Fibroblast of lung (primary cell): ENCODE measurements around the gene BTBD9. TPM values are rescaled to one million over a fixed set of nuclear protein-coding genes. Genes with fewer than 3 reads are reported as not detected.
"Not testable (repeated sequence)": the region's sequence is repeated elsewhere in the genome, so short reads cannot be mapped to it uniquely, and the experiment has no call there.

ENCODE experiments used
- DNase-seq, 2 donors: peaks; one replicate each; pipeline versions ENCODE4 v3.0.0 to v3.0.0-alpha.2; 2010; ENCODE audit warnings: low read depth in 2 of 2
- H2AFZ ChIP-seq: 2 replicates; pipeline ENCODE4 v1.5.1; 2012; ENCODE audit warnings: low read length, control low read depth, inconsistent platforms
- H3K27ac ChIP-seq: 2 replicates; pipeline ENCODE4 v1.5.1; 2011; ENCODE audit warnings: low read length, control low read depth; ENCODE audit not compliant: insufficient read depth
- H3K27me3 ChIP-seq: 2 replicates; pipeline ENCODE4 v1.5.1; 2011; ENCODE audit warnings: mild to moderate bottlenecking, low read length; ENCODE audit not compliant: control insufficient read depth, insufficient read depth
- H3K36me3 ChIP-seq: 2 replicates; pipeline ENCODE4 v1.5.1; 2011; ENCODE audit warnings: low read length; ENCODE audit not compliant: control insufficient read depth, insufficient read depth
- H3K4me1 ChIP-seq: 2 replicates; pipeline ENCODE4 v1.5.1; 2011; ENCODE audit warnings: low read length; ENCODE audit not compliant: control insufficient read depth, insufficient read depth; ENCODE audit errors: extremely low read depth
- H3K4me2 ChIP-seq: 2 replicates; pipeline ENCODE4 v1.5.1; 2011; ENCODE audit warnings: low read length, control low read depth; ENCODE audit not compliant: insufficient read depth; ENCODE audit errors: extremely low read depth
- H3K4me3 ChIP-seq, 4 experiments: fragments of 200-600 bp in 1 of 4; sonication (generic) in 1 of 4; replicated peaks in 1 of 4; 2 replicates each; pipeline ENCODE4 v1.5.1; 2011 to 2016; ENCODE audit warnings: low read length in 4 of 4, low read depth in 3 of 4, mild to moderate bottlenecking in 3 of 4, control low read depth in 2 of 4, inconsistent platforms in 1 of 4, mixed read lengths in 1 of 4; ENCODE audit not compliant: insufficient read depth in 1 of 4; ENCODE audit errors: control extremely low read depth in 1 of 4
- H3K79me2 ChIP-seq: 2 replicates; pipeline ENCODE4 v1.5.1; 2012; ENCODE audit warnings: mild to moderate bottlenecking, low read length, inconsistent platforms; ENCODE audit not compliant: control insufficient read depth, insufficient read depth
- H3K9ac ChIP-seq: 2 replicates; pipeline ENCODE4 v1.5.1; 2011; ENCODE audit warnings: mild to moderate bottlenecking, low read length, control low read depth; ENCODE audit not compliant: insufficient read depth
- H3K9me3 ChIP-seq: 2 replicates; pipeline ENCODE4 v1.5.1; 2012; ENCODE audit warnings: low read depth, low read length; ENCODE audit not compliant: control insufficient read depth, insufficient read depth
- H4K20me1 ChIP-seq: 2 replicates; pipeline ENCODE4 v1.5.1; 2011; ENCODE audit warnings: low read length; ENCODE audit not compliant: control insufficient read depth, insufficient read depth; ENCODE audit errors: extremely low read depth
- EZH2 ChIP-seq: IDR thresholded peaks from 2 replicates; pipeline ENCODE4 v1.5.1; 2012; ENCODE audit warnings: low read length, control low read depth, mild to moderate bottlenecking; ENCODE audit errors: missing control alignments
- polyA plus RNA-seq, 2 donors: library from polyadenylated mRNA; depleted of rRNA in 1 of 2; stranded (reverse) in 1 of 2; unstranded in 1 of 2; fragments of >200 nt; gene quantifications; 2 replicates each; pipeline ENCODE4 v1.2.1, GENCODE V29; 2011 to 2012; ENCODE audit warnings: missing spikeins in 1 of 2
- total RNA-seq: library from RNA; depleted of rRNA; stranded (reverse); fragments of >200 nt; gene quantifications from 2 replicates; pipeline ENCODE4 v1.2.1, GENCODE V29; 2014
- TF ChIP-seq, protein P1 (sequence below), 2 donors: IDR thresholded peaks in 1 of 2; conservative IDR thresholded peaks in 1 of 2; 1 replicate in 1 of 2; 2 replicates in 1 of 2; pipeline ENCODE4 v1.5.1; 2011 to 2012; ENCODE audit warnings: low read length in 2 of 2, control low read depth in 1 of 2, inconsistent platforms in 1 of 2, low read depth in 1 of 2, mild to moderate bottlenecking in 1 of 2

BTBD9 gene
- total and polyA plus RNA-seq, 2 donors (not counting 1 experiment from before 2014, with no cell fraction given), result 7.7 to 13.4 TPM

DNA sequence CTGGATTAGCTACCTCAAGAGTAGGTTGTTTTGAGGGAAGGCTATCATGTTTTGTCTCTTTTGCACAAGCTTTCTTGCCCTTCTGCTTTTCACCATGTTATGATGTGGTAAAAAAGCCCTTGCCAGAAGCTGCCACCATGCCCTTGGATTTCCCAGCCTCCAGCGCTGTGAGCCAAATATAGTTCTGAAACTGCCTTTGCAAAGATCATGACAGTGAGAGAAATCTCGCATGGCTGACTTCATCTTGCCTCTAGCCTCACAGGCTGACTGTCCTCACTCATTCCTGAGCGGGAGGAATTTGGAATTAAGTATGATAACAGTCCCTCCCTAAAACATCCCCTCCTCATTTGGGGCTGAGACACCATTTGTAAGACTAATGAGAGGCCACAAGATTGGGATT lies 207.7 kb downstream of the BTBD9 start:
- Histone ChIP-seq H3K79me2 (no peaks in the 10 kb centered on the region), H3K4me2 (no peak overlapping the region), H3K27ac (no peak overlapping the region), H3K9me3 (no peaks in the 10 kb centered on the region), H3K4me3 (no peak overlapping the region), H3K9ac (no peak overlapping the region), H3K36me3 (no peaks in the 10 kb centered on the region), H3K27me3 (no peaks in the 10 kb centered on the region), H2AFZ (no peak overlapping the region), H4K20me1 (no peaks in the 10 kb centered on the region), H3K4me1 (peaks cover 1% of the 10 kb centered on the region)
- TF ChIP-seq, protein P1, sequence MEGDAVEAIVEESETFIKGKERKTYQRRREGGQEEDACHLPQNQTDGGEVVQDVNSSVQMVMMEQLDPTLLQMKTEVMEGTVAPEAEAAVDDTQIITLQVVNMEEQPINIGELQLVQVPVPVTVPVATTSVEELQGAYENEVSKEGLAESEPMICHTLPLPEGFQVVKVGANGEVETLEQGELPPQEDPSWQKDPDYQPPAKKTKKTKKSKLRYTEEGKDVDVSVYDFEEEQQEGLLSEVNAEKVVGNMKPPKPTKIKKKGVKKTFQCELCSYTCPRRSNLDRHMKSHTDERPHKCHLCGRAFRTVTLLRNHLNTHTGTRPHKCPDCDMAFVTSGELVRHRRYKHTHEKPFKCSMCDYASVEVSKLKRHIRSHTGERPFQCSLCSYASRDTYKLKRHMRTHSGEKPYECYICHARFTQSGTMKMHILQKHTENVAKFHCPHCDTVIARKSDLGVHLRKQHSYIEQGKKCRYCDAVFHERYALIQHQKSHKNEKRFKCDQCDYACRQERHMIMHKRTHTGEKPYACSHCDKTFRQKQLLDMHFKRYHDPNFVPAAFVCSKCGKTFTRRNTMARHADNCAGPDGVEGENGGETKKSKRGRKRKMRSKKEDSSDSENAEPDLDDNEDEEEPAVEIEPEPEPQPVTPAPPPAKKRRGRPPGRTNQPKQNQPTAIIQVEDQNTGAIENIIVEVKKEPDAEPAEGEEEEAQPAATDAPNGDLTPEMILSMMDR (conservative IDR thresholded peaks at IDR 0.05 in 1 of 2, IDR thresholded peaks at IDR 0.05 in 1 of 2; ENCODE audit: low read depth in 1 of 2, low read length in 2 of 2), result no peak
- TF ChIP-seq EZH2, result no peak
- DNase-seq, result no peak

DNA sequence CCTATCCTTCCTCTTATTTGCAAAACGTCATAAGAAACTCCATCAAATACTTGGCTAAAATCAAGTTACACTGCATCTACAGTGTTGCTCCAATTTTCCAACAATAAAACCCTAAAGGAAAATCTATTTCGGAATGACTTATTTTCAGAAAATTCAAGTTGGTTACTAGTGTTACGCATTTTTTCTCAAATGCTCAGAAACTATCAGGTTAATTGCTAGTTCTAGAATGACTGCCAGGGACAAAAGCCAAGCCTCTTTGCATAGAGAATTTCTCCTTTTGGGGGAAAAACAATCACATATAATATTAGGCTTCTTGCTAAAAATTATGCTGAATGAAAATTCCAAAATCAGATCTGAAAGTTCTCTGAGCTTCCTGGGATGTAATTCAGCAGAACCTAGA lies 210.2 kb downstream of the BTBD9 start:
- H3K4me1 ChIP-seq, result no peaks in the 10 kb centered on the region
- H3K27ac ChIP-seq, result no peak overlapping the region
- H3K27me3 ChIP-seq, result no peaks in the 10 kb centered on the region
- TF ChIP-seq, protein P1 (conservative IDR thresholded peaks at IDR 0.05 in 1 of 2, IDR thresholded peaks at IDR 0.05 in 1 of 2; ENCODE audit: low read depth in 1 of 2, low read length in 2 of 2), result no peak
- no peak for TF ChIP-seq EZH2
- no peak overlapping the region for H3K4me2 ChIP-seq
- no peaks in the 10 kb centered on the region for H4K20me1 ChIP-seq
- H3K36me3 ChIP-seq, result no peaks in the 10 kb centered on the region
- H2AFZ ChIP-seq, result no peak overlapping the region
- H3K9me3 ChIP-seq, result no peaks in the 10 kb centered on the region
- H3K4me3 ChIP-seq, result no peak overlapping the region
- no peak for DNase-seq
- no peaks in the 10 kb centered on the region for H3K79me2 ChIP-seq
- no peak overlapping the region for H3K9ac ChIP-seq

DNA sequence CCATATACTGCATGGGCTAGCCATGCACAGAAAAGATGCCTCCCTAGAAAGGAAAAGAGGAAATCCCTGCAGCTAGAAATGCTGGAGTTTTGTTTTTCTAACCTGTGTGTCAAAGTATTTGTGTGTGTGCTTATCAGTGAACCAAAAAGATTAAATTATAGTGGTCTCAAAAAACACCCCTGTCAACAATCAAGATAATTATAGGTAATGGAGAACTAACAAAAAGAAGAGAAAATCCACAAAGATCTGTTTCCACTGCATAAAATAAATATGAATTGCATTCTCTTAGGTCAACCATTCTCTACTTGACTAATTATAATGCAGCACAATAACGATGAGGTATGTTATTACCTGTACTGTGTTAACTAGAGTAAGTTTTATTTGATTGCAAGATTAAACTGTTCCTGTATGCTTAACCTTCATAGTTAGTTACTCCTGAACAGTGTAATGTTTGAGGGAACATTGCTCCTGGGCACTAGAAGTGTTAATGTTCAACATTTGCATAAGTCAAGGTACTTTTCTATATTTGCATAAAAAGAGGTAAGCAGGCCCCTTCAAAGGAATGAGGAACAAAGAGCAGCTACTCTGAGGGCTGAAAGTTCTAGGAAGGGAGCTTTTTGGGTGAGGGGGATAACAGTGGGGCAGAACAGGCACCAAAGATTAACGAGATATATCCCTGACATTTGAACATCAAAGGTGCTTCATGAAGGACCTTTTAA lies 212.1 kb downstream of the BTBD9 start:
- Histone ChIP-seq H3K27ac (no peak overlapping the region), H3K79me2 (no peaks in the 10 kb centered on the region), H4K20me1 (no peaks in the 10 kb centered on the region), H3K4me2 (no peak overlapping the region), H3K9me3 (no peaks in the 10 kb centered on the region), H3K4me1 (no peaks in the 10 kb centered on the region), H3K4me3 (no peak overlapping the region), H3K27me3 (no peaks in the 10 kb centered on the region), H2AFZ (no peak overlapping the region), H3K9ac (no peak overlapping the region), H3K36me3 (no peaks in the 10 kb centered on the region)
- TF ChIP-seq EZH2, result no peak
- TF ChIP-seq, protein P1 (conservative IDR thresholded peaks at IDR 0.05 in 1 of 2, IDR thresholded peaks at IDR 0.05 in 1 of 2; ENCODE audit: low read depth in 1 of 2, low read length in 2 of 2), result no peak
- DNase-seq, result no peak

DNA sequence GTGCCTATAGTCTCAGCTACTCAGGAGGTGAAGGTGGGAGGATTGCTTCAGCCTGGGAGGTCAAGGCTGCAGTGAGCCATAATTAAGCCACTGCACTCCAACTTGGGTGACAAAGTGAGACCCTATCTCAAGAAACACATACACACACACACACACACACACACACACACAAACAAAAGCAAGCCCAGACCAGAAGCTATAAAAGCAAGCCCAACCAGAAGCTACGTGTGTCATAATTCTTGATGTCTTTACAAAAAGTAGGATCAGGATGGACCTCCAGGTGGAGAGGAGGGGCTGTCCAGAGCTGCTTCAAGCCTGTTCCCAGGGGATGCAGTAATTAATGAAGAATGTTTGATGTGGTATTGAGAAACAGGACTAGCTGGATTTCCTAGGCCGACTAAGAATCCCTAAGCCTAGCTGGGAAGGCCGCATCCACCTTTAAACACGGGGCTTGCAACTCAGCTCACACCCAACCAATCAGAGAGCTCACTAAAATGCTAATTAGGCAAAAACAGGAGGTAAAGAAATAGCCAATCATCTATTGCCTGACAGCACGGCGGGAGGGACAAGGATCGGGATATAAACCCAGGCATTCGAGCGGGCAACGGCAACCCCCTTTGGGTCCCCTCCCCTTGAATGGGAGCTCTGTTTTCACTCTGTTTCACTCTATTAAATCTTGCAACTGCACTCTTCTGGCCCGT lies 213.8 kb downstream of the BTBD9 start:
- H2AFZ ChIP-seq, H4K20me1 ChIP-seq, H3K4me2 ChIP-seq, H3K4me3 ChIP-seq, H3K27ac ChIP-seq, H3K9ac ChIP-seq, H3K9me3 ChIP-seq, H3K27me3 ChIP-seq, H3K4me1 ChIP-seq, DNase-seq, H3K36me3 ChIP-seq, H3K79me2 ChIP-seq: not testable (repeated sequence)
